Pulmonary artery endothelial cell (primary cell): ENCODE results near the gene EML2. TPM values are rescaled to one million over a fixed set of nuclear protein-coding genes. Genes with fewer than 3 reads are reported as not detected.

Experiments
- total RNA-seq: library from RNA; depleted of rRNA; stranded (reverse); fragments of >200 nt; gene quantifications from 2 replicates; pipeline ENCODE4 v1.2.3, GENCODE V29; 2014

Gene EML2
- total RNA-seq, 1 donor from 2014 or later = 22.2 TPM

Other genes starting within 250 kb of the EML2 start
- 8.2 and 8.6 TPM in 2 replicates for gene PPP1R13L, start 234.3 kb downstream of the EML2 start, total RNA-seq
- 27.3 and 30.1 TPM in 2 replicates for gene POLR1G, start 232.8 kb downstream of the EML2 start, total RNA-seq
- 86.3 and 157 TPM in 2 replicates for gene ERCC1, start 215.5 kb downstream of the EML2 start, total RNA-seq
- 0.33 and 1.9 TPM in 2 replicates for gene FOSB, start 171.4 kb downstream of the EML2 start, total RNA-seq
- 4.1 and 8.7 TPM in 2 replicates for gene RTN2, start 142.3 kb downstream of the EML2 start, total RNA-seq
- gene PPM1N, start 141.0 kb downstream of the EML2 start, total RNA-seq = 0.92 and 3.0 TPM in 2 replicates
- gene VASP, start 131.9 kb downstream of the EML2 start, total RNA-seq = 140 and 189 TPM in 2 replicates
- gene OPA3, start 54.6 kb downstream of the EML2 start, total RNA-seq = 6.0 and 9.7 TPM in 2 replicates
- 4.0 and 5.7 TPM in 2 replicates for gene GPR4, start 37.2 kb downstream of the EML2 start, total RNA-seq
- under 0.01 TPM in 1 of 2 replicates, not detected in the other for gene GIPR, start 28.8 kb upstream of the EML2 start, total RNA-seq
- gene SNRPD2, start 52.6 kb upstream of the EML2 start, total RNA-seq = 324 and 581 TPM in 2 replicates
- gene QPCTL, start 53.3 kb upstream of the EML2 start, total RNA-seq = 18.7 and 23.3 TPM in 2 replicates
- gene FBXO46, start 91.5 kb upstream of the EML2 start, total RNA-seq = 5.3 and 6.5 TPM in 2 replicates
- gene MEIOSIN, start 94.0 kb upstream of the EML2 start, total RNA-seq = not detected in 2 replicates
- gene SIX5, start 129.9 kb upstream of the EML2 start, total RNA-seq = 3.4 and 5.6 TPM in 2 replicates
- 6.0 and 9.0 TPM in 2 replicates for gene DMPK, start 143.1 kb upstream of the EML2 start, total RNA-seq
- gene DMWD, start 153.4 kb upstream of the EML2 start, total RNA-seq = 27.2 and 37.3 TPM in 2 replicates
- gene RSPH6A, start 175.9 kb upstream of the EML2 start, total RNA-seq = 0.04 and 0.07 TPM in 2 replicates
- gene SYMPK, start 223.8 kb upstream of the EML2 start, total RNA-seq = 34.1 and 43.3 TPM in 2 replicates
- not detected in 2 replicates for gene FOXA3, start 224.9 kb upstream of the EML2 start, total RNA-seq
- 23.1 and 24.3 TPM in 2 replicates for gene IRF2BP1, start 246.7 kb upstream of the EML2 start, total RNA-seq